Activated CD8-positive, alpha-beta memory T cell treated with anti-CD3 and anti-CD28 coated beads for 36 hours (primary cell): ENCODE data around the gene SLC6A19. TPM values are rescaled to one million over a fixed set of nuclear protein-coding genes. Genes with fewer than 3 reads are reported as not detected.

Experiments used
- CTCF ChIA-PET: fragments of 350-600 bp; sonication (Branson Sonifier 250); formaldehyde crosslinking; loops from one replicate; lab custom pipeline; 2021; ENCODE audit warnings: antibody characterized with exemption; lab: Charles Lee
- POLR2A ChIA-PET: fragments of 350-600 bp; sonication (Branson Sonifier 250); formaldehyde crosslinking; loops from one replicate; lab custom pipeline; 2021; ENCODE audit warnings: antibody characterized with exemption; lab: Charles Lee
- total RNA-seq, 2 experiments: library from RNA; stranded (reverse); gene quantifications; one replicate each; pipeline ENCODE4 v1.2.3, GENCODE V29; 2021

The SLC6A19 gene
- total RNA-seq, 2 experiments from 2014 or later, result not detected

DNA sequence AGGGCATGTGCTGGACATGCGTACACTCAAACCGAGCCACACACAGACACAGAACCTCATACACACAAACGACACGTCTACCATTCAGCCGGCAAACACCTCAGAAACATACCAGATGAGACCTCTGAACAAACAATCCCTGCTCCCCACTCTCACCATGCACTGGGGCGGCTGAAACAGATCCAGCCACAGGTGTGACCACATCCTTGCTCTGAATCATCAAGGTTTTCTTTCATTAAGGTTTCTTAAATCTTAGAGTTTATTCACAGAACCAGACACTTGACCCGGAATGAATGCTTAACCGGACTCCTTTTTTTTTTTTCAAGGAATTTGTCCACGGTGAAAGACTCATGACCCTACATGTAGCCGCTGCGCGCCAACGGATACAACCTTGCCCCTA is 67.3 kb downstream of the SLC6A19 start:
- CTCF ChIA-PET, result no interaction called here

GRCh38 chr5:1270426-1270825 is 69.0 kb downstream of the SLC6A19 start:
- ChIA-PET CTCF (no interaction called here), POLR2A (no interaction called here)

More for the DNA sequence above, 67.3 kb downstream of the SLC6A19 start:
- POLR2A ChIA-PET, result no interaction called here

GRCh38 chr5:1270933-1271914 is 69.8 kb downstream of the SLC6A19 start:
- CTCF ChIA-PET, result no interaction called here

GRCh38 chr5:1272201-1272600 is 70.8 kb downstream of the SLC6A19 start:
- POLR2A ChIA-PET, result no interaction called here
- CTCF ChIA-PET, result no interaction called here

More at GRCh38 chr5:1270933-1271914, 69.8 kb downstream of the SLC6A19 start:
- POLR2A ChIA-PET, result no interaction called here

DNA sequence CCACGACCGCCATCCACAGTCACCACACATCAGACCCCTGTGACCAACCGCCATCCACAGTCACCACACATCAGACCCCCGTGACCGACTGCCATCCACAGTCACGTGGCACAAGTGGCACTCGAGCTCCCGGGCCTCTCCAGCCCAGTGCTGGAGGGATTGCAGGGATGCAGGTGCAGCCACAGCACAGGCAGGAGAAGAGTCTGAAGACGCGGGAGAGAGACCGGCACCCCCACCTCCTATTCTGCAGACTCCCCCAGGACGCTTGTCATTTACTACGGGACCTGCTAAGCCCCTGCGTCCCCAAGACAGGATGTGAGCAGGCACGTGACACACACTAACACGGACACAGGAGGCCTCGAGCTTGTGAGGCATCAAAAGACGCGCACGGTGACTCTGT is 72.3 kb downstream of the SLC6A19 start:
- CTCF ChIA-PET, result no interaction called here

GRCh38 chr5:1274471-1274870 is 73.1 kb downstream of the SLC6A19 start:
- POLR2A ChIA-PET, result no interaction called here
- CTCF ChIA-PET, result no interaction called here

More for the DNA sequence above, 72.3 kb downstream of the SLC6A19 start:
- POLR2A ChIA-PET, result no interaction called here

Other genes starting within 250 kb of the SLC6A19 start
- under 1 TPM; 0.40 to 0.59 TPM for gene NKD2, start 192.8 kb upstream of the SLC6A19 start, total RNA-seq
- 1 to 10 TPM; 5.3 to 6.8 TPM for gene SLC12A7, start 89.5 kb upstream of the SLC6A19 start, total RNA-seq
- not detected for gene SLC6A18, start 23.8 kb downstream of the SLC6A19 start, total RNA-seq
- gene TERT, start 93.5 kb downstream of the SLC6A19 start, total RNA-seq, result 1 to 10 TPM; 2.9 to 4.0 TPM
- gene CLPTM1L, start 143.5 kb downstream of the SLC6A19 start, total RNA-seq, result 100 to 1,000 TPM; 112 TPM
- under 1 TPM in 1 of 2 experiments, not detected in 1; 0.08 TPM for gene SLC6A3, start 243.8 kb downstream of the SLC6A19 start, total RNA-seq